Measurements from ENCODE around the gene CRISP1. TPM values are rescaled to one million over a fixed set of nuclear protein-coding genes. Genes with fewer than 3 reads are reported as not detected.

The CRISP1 gene
- polyA plus RNA-seq, 4 donors = 0.16 TPM; not detected in 3

- Histone ChIP-seq H3K4me1 (ENCODE audit: control insufficient read depth in 3 of 3, insufficient read depth in 2 of 3, low read depth in 1 of 3, low read length in 2 of 3) (peaks cover 0 to 5% (median 0%) of the 10 kb centered on the region in 3 donors), H3K4me3 (ENCODE audit: low read depth in 1 of 3, low read length in 3 of 3) (no peak overlapping the region), H3K27ac (ENCODE audit: low read depth in 1 of 3, low read length in 2 of 3) (no peak overlapping the region), H3K36me3 (ENCODE audit: control insufficient read depth in 3 of 3, insufficient read depth in 2 of 3, low read depth in 1 of 3, low read length in 3 of 3) (no peaks in the 10 kb centered on the region), H3K27me3 (ENCODE audit: control insufficient read depth in 3 of 3, insufficient read depth in 3 of 3, low read length in 3 of 3) (no peaks in the 10 kb centered on the region), H3K9me3 (ENCODE audit: control insufficient read depth in 2 of 2, insufficient read depth in 1 of 2, low read depth in 1 of 2, low read length in 1 of 2) (no peaks in the 10 kb centered on the region)
- no peak for FAIRE-seq
- 40 to 62% (median 51%) methylated on average over 4 of the region's 4 CpGs for WGBS, 3 donors
- no peak for DNase-seq
Measured at GRCh38 chr6:49855221-49855620, 11.1 kb downstream of the CRISP1 start.

- H3K27me3 ChIP-seq (ENCODE audit: control insufficient read depth in 3 of 3, insufficient read depth in 3 of 3, low read length in 3 of 3) = no peaks in the 10 kb centered on the region
- peaks cover 0 to 5% (median 0%) of the 10 kb centered on the region in 3 donors for H3K4me1 ChIP-seq (ENCODE audit: control insufficient read depth in 3 of 3, insufficient read depth in 2 of 3, low read depth in 1 of 3, low read length in 2 of 3)
- no peaks in the 10 kb centered on the region for H3K36me3 ChIP-seq (ENCODE audit: control insufficient read depth in 3 of 3, insufficient read depth in 2 of 3, low read depth in 1 of 3, low read length in 3 of 3)
- no peak overlapping the region for H3K4me3 ChIP-seq (ENCODE audit: low read depth in 1 of 3, low read length in 3 of 3)
- no peaks in the 10 kb centered on the region for H3K9me3 ChIP-seq (ENCODE audit: control insufficient read depth in 2 of 2, insufficient read depth in 1 of 2, low read depth in 1 of 2, low read length in 1 of 2)
- WGBS, 3 donors = 57 to 84% (median 72%) methylated on average over 2 of the region's 2 CpGs
- no peak for DNase-seq
- no peak overlapping the region for H3K27ac ChIP-seq (ENCODE audit: low read depth in 1 of 3, low read length in 2 of 3)
- FAIRE-seq = no peak
Measured at GRCh38 chr6:49852975-49853374, 13.4 kb downstream of the CRISP1 start.

DNA sequence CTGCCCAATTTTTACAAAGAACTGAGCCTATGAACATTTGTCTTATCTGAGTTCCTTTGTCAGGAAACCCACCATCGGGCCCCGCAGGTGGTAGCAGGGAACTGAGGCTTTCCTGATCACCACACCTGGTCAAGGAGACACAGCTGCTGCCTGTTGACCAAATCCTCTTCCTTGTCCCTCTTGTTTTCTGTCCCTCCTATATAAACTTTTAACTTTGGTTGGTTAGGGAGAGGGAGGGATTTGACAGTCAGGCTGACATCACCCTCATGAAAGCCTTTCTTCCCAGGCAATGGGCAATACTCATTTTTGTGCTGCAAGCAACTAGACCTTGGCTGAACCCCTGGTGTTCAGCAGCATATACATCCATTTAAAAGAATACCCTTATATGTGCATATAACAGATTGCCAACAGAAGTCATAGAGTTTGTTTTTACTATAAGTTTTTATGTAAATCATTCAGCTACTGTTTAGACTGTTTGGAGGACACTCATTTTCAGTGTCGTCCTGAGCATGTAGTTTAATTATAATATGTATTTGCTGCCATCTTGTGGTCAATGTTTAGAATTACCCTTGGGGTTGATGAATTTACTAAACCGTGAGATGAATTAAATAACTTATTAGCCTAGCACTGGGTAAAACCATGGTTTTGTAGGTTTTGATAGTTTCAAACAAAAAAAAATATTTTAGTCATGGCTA, 17.0 kb downstream of the CRISP1 start:
- peak; percentile 44 for FAIRE-seq
- H3K9me3 ChIP-seq (ENCODE audit: control insufficient read depth in 2 of 2, insufficient read depth in 1 of 2, low read depth in 1 of 2, low read length in 1 of 2) = no peaks in the 10 kb centered on the region
- no peak overlapping the region for H3K4me3 ChIP-seq (ENCODE audit: low read depth in 1 of 3, low read length in 3 of 3)
- peak; percentile 42 to 60 for DNase-seq
- no peaks in the 10 kb centered on the region for H3K36me3 ChIP-seq (ENCODE audit: control insufficient read depth in 3 of 3, insufficient read depth in 2 of 3, low read depth in 1 of 3, low read length in 3 of 3)
- no peaks in the 10 kb centered on the region for H3K27me3 ChIP-seq (ENCODE audit: control insufficient read depth in 3 of 3, insufficient read depth in 3 of 3, low read length in 3 of 3)
- H3K27ac ChIP-seq (ENCODE audit: low read depth in 1 of 3, low read length in 2 of 3) = no peak overlapping the region
- H3K4me1 ChIP-seq (ENCODE audit: control insufficient read depth in 3 of 3, insufficient read depth in 2 of 3, low read depth in 1 of 3, low read length in 2 of 3) = no peaks in the 10 kb centered on the region
- WGBS, 3 donors = 32 to 37% (median 34%) methylated on average over 4 of the region's 4 CpGs

DNA sequence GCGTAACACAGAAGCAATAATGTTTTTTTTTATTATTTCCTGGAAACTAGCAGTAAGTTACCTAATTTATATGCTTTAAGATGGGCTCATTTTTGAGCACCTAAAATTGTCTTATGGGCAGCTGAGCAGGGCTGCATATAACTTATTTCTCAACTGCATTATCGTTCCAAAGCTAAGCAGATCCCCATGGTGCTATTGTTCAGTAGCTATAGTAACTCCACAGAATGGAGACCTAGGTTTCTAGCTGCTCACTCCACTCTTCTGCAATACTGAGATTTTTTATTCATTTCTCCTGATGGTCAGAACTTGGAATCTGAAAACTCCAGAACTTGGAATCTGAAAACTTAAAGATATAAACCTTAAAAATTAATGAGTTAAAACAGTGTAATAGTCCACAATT, 18.7 kb downstream of the CRISP1 start:
- WGBS, 3 donors = 66 to 85% (median 69%) methylated on average over 2 of the region's 2 CpGs
- FAIRE-seq (no peak), DNase-seq (no peak)
- Histone ChIP-seq H3K27ac (ENCODE audit: low read depth in 1 of 3, low read length in 2 of 3) (no peak overlapping the region), H3K27me3 (ENCODE audit: control insufficient read depth in 3 of 3, insufficient read depth in 3 of 3, low read length in 3 of 3) (no peaks in the 10 kb centered on the region), H3K36me3 (ENCODE audit: control insufficient read depth in 3 of 3, insufficient read depth in 2 of 3, low read depth in 1 of 3, low read length in 3 of 3) (no peaks in the 10 kb centered on the region), H3K4me3 (ENCODE audit: low read depth in 1 of 3, low read length in 3 of 3) (no peak overlapping the region), H3K4me1 (ENCODE audit: control insufficient read depth in 3 of 3, insufficient read depth in 2 of 3, low read depth in 1 of 3, low read length in 2 of 3) (no peaks in the 10 kb centered on the region), H3K9me3 (ENCODE audit: control insufficient read depth in 2 of 2, insufficient read depth in 1 of 2, low read depth in 1 of 2, low read length in 1 of 2) (no peaks in the 10 kb centered on the region)

DNA sequence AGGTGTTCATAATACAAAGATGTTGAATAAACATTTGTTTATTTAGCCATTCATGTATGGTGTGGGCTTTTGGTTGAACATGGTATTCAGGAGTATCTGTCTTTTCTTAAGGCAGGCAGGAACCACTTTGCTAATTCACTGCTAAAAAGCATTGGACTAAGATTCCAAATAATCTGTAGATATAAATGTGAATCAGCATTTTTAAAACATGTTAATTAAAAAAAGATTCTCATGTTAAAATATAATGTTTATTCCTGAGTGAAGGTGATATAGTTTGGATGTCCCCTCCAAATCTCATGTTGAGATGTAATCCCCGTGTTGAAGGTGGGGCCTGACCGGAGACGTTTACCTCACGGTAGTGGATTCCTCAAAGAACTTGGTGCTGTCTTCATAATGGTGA, 19.3 kb downstream of the CRISP1 start:
- DNase-seq (no peak), FAIRE-seq (no peak)
- Histone ChIP-seq H3K9me3 (ENCODE audit: control insufficient read depth in 2 of 2, insufficient read depth in 1 of 2, low read depth in 1 of 2, low read length in 1 of 2) (no peaks in the 10 kb centered on the region), H3K4me1 (ENCODE audit: control insufficient read depth in 3 of 3, insufficient read depth in 2 of 3, low read depth in 1 of 3, low read length in 2 of 3) (no peaks in the 10 kb centered on the region), H3K27ac (ENCODE audit: low read depth in 1 of 3, low read length in 2 of 3) (no peak overlapping the region), H3K4me3 (ENCODE audit: low read depth in 1 of 3, low read length in 3 of 3) (no peak overlapping the region), H3K36me3 (ENCODE audit: control insufficient read depth in 3 of 3, insufficient read depth in 2 of 3, low read depth in 1 of 3, low read length in 3 of 3) (no peaks in the 10 kb centered on the region), H3K27me3 (ENCODE audit: control insufficient read depth in 3 of 3, insufficient read depth in 3 of 3, low read length in 3 of 3) (no peaks in the 10 kb centered on the region)
- 86 to 91% (median 90%) methylated on average over 4 of the region's 4 CpGs for WGBS, 3 donors

DNA sequence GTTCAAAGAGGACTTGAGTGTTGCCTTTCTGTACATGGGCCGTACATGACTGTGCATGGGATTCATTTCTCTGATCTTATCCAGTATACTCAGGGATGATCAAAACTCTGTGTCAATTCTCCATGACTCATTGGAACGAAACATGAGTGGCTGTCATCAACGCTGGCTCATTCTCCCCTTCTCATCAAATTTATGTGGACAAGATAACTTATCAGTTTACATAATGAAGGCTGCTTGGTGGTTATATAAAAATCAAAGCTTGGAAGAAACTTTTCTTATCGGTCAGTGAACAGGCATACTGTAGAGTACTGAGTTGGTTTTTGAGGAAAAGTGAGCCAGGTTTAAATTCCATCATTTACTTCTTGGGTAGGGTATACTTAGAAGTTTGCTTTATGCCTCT, 24.9 kb downstream of the CRISP1 start:
- WGBS, 3 donors = 72 to 85% (median 73%) methylated on average over 4 of the region's 4 CpGs
- no peaks in the 10 kb centered on the region for H3K27me3 ChIP-seq (ENCODE audit: control insufficient read depth in 3 of 3, insufficient read depth in 3 of 3, low read length in 3 of 3)
- no peak overlapping the region for H3K27ac ChIP-seq (ENCODE audit: low read depth in 1 of 3, low read length in 2 of 3)
- DNase-seq (no peak), FAIRE-seq (no peak)
- no peaks in the 10 kb centered on the region for H3K9me3 ChIP-seq (ENCODE audit: control insufficient read depth in 2 of 2, insufficient read depth in 1 of 2, low read depth in 1 of 2, low read length in 1 of 2)
- H3K4me1 ChIP-seq (ENCODE audit: control insufficient read depth in 3 of 3, insufficient read depth in 2 of 3, low read depth in 1 of 3, low read length in 2 of 3) = no peaks in the 10 kb centered on the region
- no peaks in the 10 kb centered on the region for H3K36me3 ChIP-seq (ENCODE audit: control insufficient read depth in 3 of 3, insufficient read depth in 2 of 3, low read depth in 1 of 3, low read length in 3 of 3)
- no peak overlapping the region for H3K4me3 ChIP-seq (ENCODE audit: low read depth in 1 of 3, low read length in 3 of 3)

DNA sequence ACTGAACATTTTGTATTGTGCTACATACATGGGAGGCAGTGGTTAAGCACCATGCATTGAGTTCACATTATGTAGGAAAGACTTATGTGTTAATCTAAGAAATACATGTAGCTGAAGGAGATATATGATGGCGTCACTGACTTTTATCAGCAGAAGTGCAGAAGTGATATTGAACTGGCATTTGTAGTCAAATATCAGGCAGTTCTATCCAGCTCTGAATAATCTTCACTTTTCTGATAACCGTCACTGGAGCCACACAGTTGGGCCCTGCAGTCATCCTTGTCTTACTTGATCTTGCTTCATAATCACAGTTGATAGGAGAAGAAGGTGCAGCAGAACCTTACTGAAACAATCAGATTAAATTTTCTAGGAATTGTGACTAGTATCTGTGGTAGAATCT, 26.4 kb downstream of the CRISP1 start:
- Histone ChIP-seq H3K27ac (ENCODE audit: low read depth in 1 of 3, low read length in 2 of 3) (no peak overlapping the region), H3K4me3 (ENCODE audit: low read depth in 1 of 3, low read length in 3 of 3) (no peak overlapping the region), H3K36me3 (ENCODE audit: control insufficient read depth in 3 of 3, insufficient read depth in 2 of 3, low read depth in 1 of 3, low read length in 3 of 3) (no peaks in the 10 kb centered on the region), H3K9me3 (ENCODE audit: control insufficient read depth in 2 of 2, insufficient read depth in 1 of 2, low read depth in 1 of 2, low read length in 1 of 2) (no peaks in the 10 kb centered on the region), H3K27me3 (ENCODE audit: control insufficient read depth in 3 of 3, insufficient read depth in 3 of 3, low read length in 3 of 3) (no peaks in the 10 kb centered on the region), H3K4me1 (ENCODE audit: control insufficient read depth in 3 of 3, insufficient read depth in 2 of 3, low read depth in 1 of 3, low read length in 2 of 3) (no peaks in the 10 kb centered on the region)
- no peak for DNase-seq
- WGBS, 3 donors = 70 to 86% (median 75%) methylated on average over 2 of the region's 2 CpGs
- no peak for FAIRE-seq

- Histone ChIP-seq H3K27ac (ENCODE audit: low read depth in 1 of 3, low read length in 2 of 3) (no peak overlapping the region), H3K4me1 (ENCODE audit: control insufficient read depth in 3 of 3, insufficient read depth in 2 of 3, low read depth in 1 of 3, low read length in 2 of 3) (no peaks in the 10 kb centered on the region), H3K27me3 (ENCODE audit: control insufficient read depth in 3 of 3, insufficient read depth in 3 of 3, low read length in 3 of 3) (no peaks in the 10 kb centered on the region), H3K36me3 (ENCODE audit: control insufficient read depth in 3 of 3, insufficient read depth in 2 of 3, low read depth in 1 of 3, low read length in 3 of 3) (no peaks in the 10 kb centered on the region), H3K9me3 (ENCODE audit: control insufficient read depth in 2 of 2, insufficient read depth in 1 of 2, low read depth in 1 of 2, low read length in 1 of 2) (no peaks in the 10 kb centered on the region), H3K4me3 (ENCODE audit: low read depth in 1 of 3, low read length in 3 of 3) (no peak overlapping the region)
- DNase-seq (no peak), FAIRE-seq (no peak)
- WGBS, 3 donors = 79 to 87% (median 80%) methylated on average over 2 of the region's 2 CpGs
Measured at GRCh38 chr6:49839162-49839561, 27.2 kb downstream of the CRISP1 start.

GRCh38 chr6:49835140-49835539, 31.2 kb downstream of the CRISP1 start:
- Histone ChIP-seq H3K36me3 (ENCODE audit: control insufficient read depth in 3 of 3, insufficient read depth in 2 of 3, low read depth in 1 of 3, low read length in 3 of 3) (no peaks in the 10 kb centered on the region), H3K9me3 (ENCODE audit: control insufficient read depth in 2 of 2, insufficient read depth in 1 of 2, low read depth in 1 of 2, low read length in 1 of 2) (no peaks in the 10 kb centered on the region), H3K27ac (ENCODE audit: low read depth in 1 of 3, low read length in 2 of 3) (no peak overlapping the region), H3K27me3 (ENCODE audit: control insufficient read depth in 3 of 3, insufficient read depth in 3 of 3, low read length in 3 of 3) (no peaks in the 10 kb centered on the region), H3K4me3 (ENCODE audit: low read depth in 1 of 3, low read length in 3 of 3) (no peak overlapping the region), H3K4me1 (ENCODE audit: control insufficient read depth in 3 of 3, insufficient read depth in 2 of 3, low read depth in 1 of 3, low read length in 2 of 3) (no peaks in the 10 kb centered on the region)
- no peak for FAIRE-seq
- 81 to 90% (median 87%) methylated on average over 3 of the region's 3 CpGs for WGBS, 3 donors
- no peak for DNase-seq

Measured in small intestine (tissue), 7 donors.